Endothelial cell of umbilical vein (primary cell): ENCODE results near the gene PELI2. TPM values are rescaled to one million over a fixed set of nuclear protein-coding genes. Genes with fewer than 3 reads are reported as not detected.

Experiments used
- BruUV-seq: library from RNA; stranded (reverse); fragments of 400-500 nt; replicated peaks from 2 replicates; lab custom pipeline; 2021; lab: Mats Ljungman, UMichigan
- CTCF ChIA-PET: fragments of 300-600, 350-600 bp; sonication (Branson Sonifier 250); formaldehyde crosslinking; loops from one replicate; lab custom pipeline; 2021; ENCODE audit warnings: antibody characterized with exemption, inconsistent platforms; lab: Charles Lee
- POLR2A ChIA-PET: fragments of 300-600, 350-600 bp; sonication (Branson Sonifier 250); formaldehyde crosslinking; loops from one replicate; lab custom pipeline; 2021; ENCODE audit warnings: antibody characterized with exemption, inconsistent platforms; lab: Charles Lee
- DNase-seq: peaks from one replicate; pipeline ENCODE4 v3.0.0-alpha.2; 2011; ENCODE audit warnings: low read depth, low spot score
- FAIRE-seq: peaks from 2 replicates; lab custom pipeline; 2011; peaks lifted over from hg19 to GRCh38; lab: Jason Lieb, UNC
- H2AFZ ChIP-seq: 2 replicates; pipeline ENCODE4 v1.6.0; 2012; ENCODE audit warnings: low read depth, low read length, control low read depth, inconsistent platforms
- H3K27ac ChIP-seq: 2 replicates; pipeline ENCODE4 v1.5.1; 2011; ENCODE audit warnings: low read depth, mild to moderate bottlenecking, control low read depth, low read length, moderate library complexity; ENCODE audit not compliant: insufficient read depth
- H3K27me3 ChIP-seq, 2 experiments: 2 replicates each; pipeline versions ENCODE4 v1.6.0 to v1.6.1; 2011; ENCODE audit warnings: low read length in 2 of 2, mixed read lengths in 1 of 2; ENCODE audit not compliant: control insufficient read depth in 2 of 2, insufficient read depth in 2 of 2
- H3K36me3 ChIP-seq, 2 experiments: 2 replicates in 1 of 2; 3 replicates in 1 of 2; pipeline ENCODE4 v1.5.1; 2011; ENCODE audit warnings: low read length in 2 of 2, mild to moderate bottlenecking in 1 of 2, moderate library complexity in 1 of 2; ENCODE audit not compliant: control insufficient read depth in 2 of 2, insufficient read depth in 2 of 2; ENCODE audit errors: extremely low read depth in 1 of 2
- H3K4me1 ChIP-seq: 3 replicates; pipeline ENCODE4 v1.5.1; 2011; ENCODE audit warnings: mild to moderate bottlenecking, low read length; ENCODE audit not compliant: control insufficient read depth, insufficient read depth; ENCODE audit errors: extremely low read depth
- H3K4me2 ChIP-seq: 2 replicates; pipeline ENCODE4 v1.6.1; 2011; ENCODE audit warnings: low read length, control low read depth, mixed read lengths; ENCODE audit not compliant: insufficient read depth
- H3K4me3 ChIP-seq, 3 experiments: fragments of 200-600 bp in 1 of 3; sonication (generic), shearing (Covaris generic) in 1 of 3; replicated peaks in 1 of 3; 2 replicates each; pipeline ENCODE4 v1.5.1; 2011 to 2016; ENCODE audit warnings: control low read depth in 3 of 3, low read length in 3 of 3, mild to moderate bottlenecking in 2 of 3, inconsistent platforms in 1 of 3, low read depth in 1 of 3, moderate library complexity in 1 of 3; ENCODE audit not compliant: insufficient read depth in 1 of 3
- H3K79me2 ChIP-seq: 2 replicates; pipeline ENCODE4 v1.6.0; 2012; ENCODE audit warnings: low read length, inconsistent platforms; ENCODE audit not compliant: control insufficient read depth, insufficient read depth
- H3K9ac ChIP-seq: replicated peaks from 2 replicates; pipeline ENCODE3; 2011; ENCODE audit warnings: low read length, control low read depth; ENCODE audit not compliant: insufficient read depth; ENCODE audit errors: extremely low read depth
- H3K9me1 ChIP-seq: replicated peaks from 3 replicates; pipeline ENCODE4 v1.6.0; 2011; ENCODE audit warnings: mild to moderate bottlenecking, low read length; ENCODE audit not compliant: control insufficient read depth, insufficient read depth; ENCODE audit errors: extremely low read depth
- H3K9me3 ChIP-seq: replicated peaks from 2 replicates; pipeline ENCODE4 v1.5.1; 2012; ENCODE audit warnings: low read length, inconsistent platforms; ENCODE audit not compliant: control insufficient read depth, insufficient read depth
- H4K20me1 ChIP-seq: replicated peaks from 2 replicates; pipeline ENCODE3; 2011; ENCODE audit warnings: mild to moderate bottlenecking, low read length; ENCODE audit not compliant: control insufficient read depth, insufficient read depth; ENCODE audit errors: extremely low read depth
- EZH2 ChIP-seq: IDR thresholded peaks from 2 replicates; pipeline ENCODE4 v1.6.1; 2012; ENCODE audit warnings: borderline replicate concordance, low read depth, mild to moderate bottlenecking, moderate library complexity, low read length, inconsistent platforms; ENCODE audit not compliant: severe bottlenecking
- FOS ChIP-seq: IDR thresholded peaks from 2 replicates; pipeline ENCODE4 v1.6.1; 2011; ENCODE audit warnings: mild to moderate bottlenecking, low read length, moderate library complexity, borderline replicate concordance; ENCODE audit not compliant: insufficient read depth
- GATA2 ChIP-seq: IDR thresholded peaks from 2 replicates; pipeline ENCODE4 v1.7.0; 2011; ENCODE audit warnings: low read depth, mild to moderate bottlenecking, moderate library complexity, mixed read lengths, low read length; ENCODE audit not compliant: insufficient read length, insufficient read depth
- JUN ChIP-seq: IDR thresholded peaks from 2 replicates; pipeline ENCODE4 v1.6.1; 2011; ENCODE audit warnings: borderline replicate concordance, low read depth; ENCODE audit not compliant: insufficient read length, insufficient read depth
- MYC ChIP-seq: IDR thresholded peaks from one replicate; pipeline ENCODE4 v1.6.1; 2011; ENCODE audit warnings: mild to moderate bottlenecking, low read depth, low read length
- POLR2A ChIP-seq: IDR thresholded peaks from 2 replicates; pipeline ENCODE4 v1.6.1; 2012; ENCODE audit warnings: low read depth, mild to moderate bottlenecking, control low read depth, low read length
- POLR2AphosphoS5 ChIP-seq: IDR thresholded peaks from 2 replicates; pipeline ENCODE4 v1.6.1; 2012; ENCODE audit warnings: low read depth, mild to moderate bottlenecking, control low read depth, low read length, moderate library complexity; ENCODE audit not compliant: insufficient read depth
- dilution Hi-C: fragments of 300-500 bp; cut with MboI; formaldehyde crosslinking; loops from one replicate; pipeline ENCODE4 v1.15.0; 2019; ENCODE audit warnings: low sequenced_read_pairs; ENCODE audit not compliant: extremely low pct_ligation_motif_present
- intact Hi-C: fragments of 100-400 bp; cut with micrococcal nuclease; formaldehyde crosslinking; loops from one replicate; pipeline ENCODE4 v1.10.0; 2022
- polyA plus RNA-seq, 4 experiments: library from polyadenylated mRNA; depleted of rRNA in 3 of 4; stranded (reverse) in 3 of 4; unstranded in 1 of 4; fragments of >200 nt; gene quantifications; 2 replicates each; pipeline versions ENCODE4 v1.2.1 to v1.2.3, GENCODE V29; 2011 to 2012; ENCODE audit warnings: missing spikeins in 1 of 4
- total RNA-seq: library from RNA; stranded (reverse); gene quantifications from 2 replicates; pipeline ENCODE4 v1.2.3, GENCODE V29; 2021
- TF ChIP-seq, protein P1 (sequence below): IDR thresholded peaks from 2 replicates; pipeline ENCODE4 v1.6.1; 2011; ENCODE audit not compliant: insufficient read depth, insufficient read length
- TF ChIP-seq, protein P2 (sequence below), 2 donors: IDR thresholded peaks; 1 replicate in 1 of 2; 2 replicates in 1 of 2; pipeline ENCODE4 v1.5.1; 2011; ENCODE audit warnings: low read length in 2 of 2, mild to moderate bottlenecking in 2 of 2, moderate library complexity in 2 of 2, control low read depth in 1 of 2, inconsistent platforms in 1 of 2, low read depth in 1 of 2; ENCODE audit not compliant: insufficient read depth in 1 of 2; ENCODE audit errors: extremely low read depth in 1 of 2

PELI2 gene
- total and polyA plus RNA-seq, 2 donors (not counting 3 experiments of a cell fraction or from before 2014, with no cell fraction given), result 11.5 to 13.0 TPM

DNA sequence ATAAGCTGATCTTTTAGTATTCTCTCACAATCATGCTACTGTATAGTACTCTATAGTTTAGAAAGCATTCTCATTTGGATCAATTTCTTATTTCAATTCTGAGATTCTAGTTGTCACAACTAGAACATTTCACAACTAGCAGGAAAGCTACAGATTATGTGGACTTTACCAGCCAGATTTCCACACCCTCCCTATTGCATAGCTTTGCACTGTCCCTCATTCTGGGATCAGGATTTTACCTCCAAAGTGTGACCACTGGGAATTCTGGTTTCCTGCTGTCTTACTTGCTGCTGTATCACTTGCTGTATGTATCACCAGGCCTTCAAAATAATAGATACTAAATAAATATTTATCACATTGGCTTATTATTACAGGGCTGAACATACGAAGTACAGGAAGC is 10.2 kb upstream of the PELI2 start:
- dilution Hi-C loops, result no loop called here
- POLR2A ChIA-PET, result no interaction called here
- Histone ChIP-seq H3K27ac (no peak overlapping the region), H3K79me2 (no peaks in the 10 kb centered on the region), H3K36me3 (no peaks in the 10 kb centered on the region), H3K9ac (no peak overlapping the region), H3K9me3 (no peaks in the 10 kb centered on the region), H3K27me3 (no peaks in the 10 kb centered on the region), H3K4me1 (no peaks in the 10 kb centered on the region), H4K20me1 (no peaks in the 10 kb centered on the region), H2AFZ (no peak overlapping the region), H3K4me3 (no peak overlapping the region), H3K9me1 (no peaks in the 10 kb centered on the region), H3K4me2 (no peak overlapping the region)
- TF ChIP-seq JUN, result no peak
- TF ChIP-seq POLR2AphosphoS5, result no peak
- FAIRE-seq, result no peak
- DNase-seq, result no peak
- BruUV-seq, result no TSS peak
- CTCF ChIA-PET, result interaction anchor here (1.3 to 2.0 kb wide), 3 partner anchors 10 to 376 kb away, joined by 4 to 6 read pairs (median 4); no protein-coding TSS in a partner anchor
- intact Hi-C loops, result no loop called here

DNA sequence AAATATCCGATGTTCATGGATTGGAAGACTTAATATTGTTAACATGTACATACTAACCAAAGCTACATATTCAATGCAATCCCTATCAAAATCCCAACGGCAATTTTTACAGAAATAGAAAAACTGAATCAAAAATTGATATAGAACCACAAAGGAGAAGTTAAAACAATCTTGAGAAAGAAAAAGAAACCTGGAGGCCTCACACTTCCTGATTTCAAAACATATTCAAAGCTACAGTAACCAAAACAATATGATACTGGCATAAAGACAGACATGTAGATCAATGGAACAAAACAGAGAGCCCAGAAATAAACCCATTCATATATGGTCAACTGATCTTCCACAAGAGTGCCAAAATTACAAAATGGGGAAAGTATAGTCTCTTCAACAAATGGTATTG is 5.4 kb upstream of the PELI2 start:
- H3K9me3 ChIP-seq, result no peaks in the 10 kb centered on the region
- H3K27ac ChIP-seq, result no peak overlapping the region
- peaks cover 5% of the 10 kb centered on the region for H3K4me1 ChIP-seq
- TF ChIP-seq, protein P1, sequence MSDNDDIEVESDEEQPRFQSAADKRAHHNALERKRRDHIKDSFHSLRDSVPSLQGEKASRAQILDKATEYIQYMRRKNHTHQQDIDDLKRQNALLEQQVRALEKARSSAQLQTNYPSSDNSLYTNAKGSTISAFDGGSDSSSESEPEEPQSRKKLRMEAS, result no peak
- TF ChIP-seq, protein P2, sequence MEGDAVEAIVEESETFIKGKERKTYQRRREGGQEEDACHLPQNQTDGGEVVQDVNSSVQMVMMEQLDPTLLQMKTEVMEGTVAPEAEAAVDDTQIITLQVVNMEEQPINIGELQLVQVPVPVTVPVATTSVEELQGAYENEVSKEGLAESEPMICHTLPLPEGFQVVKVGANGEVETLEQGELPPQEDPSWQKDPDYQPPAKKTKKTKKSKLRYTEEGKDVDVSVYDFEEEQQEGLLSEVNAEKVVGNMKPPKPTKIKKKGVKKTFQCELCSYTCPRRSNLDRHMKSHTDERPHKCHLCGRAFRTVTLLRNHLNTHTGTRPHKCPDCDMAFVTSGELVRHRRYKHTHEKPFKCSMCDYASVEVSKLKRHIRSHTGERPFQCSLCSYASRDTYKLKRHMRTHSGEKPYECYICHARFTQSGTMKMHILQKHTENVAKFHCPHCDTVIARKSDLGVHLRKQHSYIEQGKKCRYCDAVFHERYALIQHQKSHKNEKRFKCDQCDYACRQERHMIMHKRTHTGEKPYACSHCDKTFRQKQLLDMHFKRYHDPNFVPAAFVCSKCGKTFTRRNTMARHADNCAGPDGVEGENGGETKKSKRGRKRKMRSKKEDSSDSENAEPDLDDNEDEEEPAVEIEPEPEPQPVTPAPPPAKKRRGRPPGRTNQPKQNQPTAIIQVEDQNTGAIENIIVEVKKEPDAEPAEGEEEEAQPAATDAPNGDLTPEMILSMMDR (IDR thresholded peaks at IDR 0.05; ENCODE audit: extremely low read depth in 1 of 2, insufficient read depth in 1 of 2, low read depth in 1 of 2, low read length in 2 of 2), result no peak
- TF ChIP-seq MYC (no peak), JUN (no peak), POLR2AphosphoS5 (no peak), EZH2 (no peak), FOS (no peak), GATA2 (no peak), POLR2A (no peak)
- DNase-seq (no peak), FAIRE-seq (no peak)
- intact Hi-C loops (loop anchor here (10.0 kb wide), 1 partner anchor 248 kb away; no protein-coding TSS in a partner anchor), dilution Hi-C loops (no loop called here)
- BruUV-seq, result no TSS peak
- no peaks in the 10 kb centered on the region for H3K9me1 ChIP-seq
- H3K79me2 ChIP-seq, result no peaks in the 10 kb centered on the region
- ChIA-PET POLR2A (no interaction called here), CTCF (no interaction called here)
- H3K27me3 ChIP-seq, result no peaks in the 10 kb centered on the region
- no peak overlapping the region for H2AFZ ChIP-seq
- no peak overlapping the region for H3K9ac ChIP-seq
- H3K4me3 ChIP-seq, result no peak overlapping the region
- no peak overlapping the region for H3K4me2 ChIP-seq
- no peaks in the 10 kb centered on the region for H4K20me1 ChIP-seq
- H3K36me3 ChIP-seq, result no peaks in the 10 kb centered on the region
